Astrocyte of the cerebellum (primary cell): ENCODE measurements around the gene IKZF4.

Source experiments
- DNase-seq: peaks from one replicate; pipeline ENCODE4 v3.0.0-alpha.2; 2011; ENCODE audit warnings: low read depth
- H3K4me3 ChIP-seq: 2 replicates; pipeline ENCODE4 v1.5.1; 2011; ENCODE audit warnings: mild to moderate bottlenecking, low read depth, low read length, moderate library complexity
- CTCF ChIP-seq: IDR thresholded peaks from 2 replicates; pipeline ENCODE4 v1.5.1; 2012; ENCODE audit warnings: low read length, low read depth, moderate library complexity, mild to moderate bottlenecking; ENCODE audit errors: missing control alignments
- in situ Hi-C: cut with HindIII; loops from 2 replicates; pipeline ENCODE4 v1.10.0; 2017; ENCODE audit warnings: low sequenced_read_pairs

IKZF4 gene

GRCh38 chr12:56013482-56013881, 7.4 kb upstream of the IKZF4 start:
- DNase-seq = no peak
- H3K4me3 ChIP-seq = no peak overlapping the region
- TF ChIP-seq CTCF = no peak
- in situ Hi-C loops = no loop called here

- no peak overlapping the region for H3K4me3 ChIP-seq
- no peak for DNase-seq
- no peak for TF ChIP-seq CTCF
- in situ Hi-C loops = no loop called here
Observed at GRCh38 chr12:56014205-56014604, 6.6 kb upstream of the IKZF4 start.

GRCh38 chr12:56017181-56017580, 3.7 kb upstream of the IKZF4 start:
- in situ Hi-C loops = no loop called here
- no peak overlapping the region for H3K4me3 ChIP-seq
- DNase-seq = no peak
- no peak for TF ChIP-seq CTCF

GRCh38 chr12:56018356-56018755, 2.5 kb upstream of the IKZF4 start:
- no peak for DNase-seq
- in situ Hi-C loops = no loop called here
- TF ChIP-seq CTCF = no peak
- H3K4me3 ChIP-seq = no peak overlapping the region

GRCh38 chr12:56021889-56022497, 1.1 kb downstream of the IKZF4 start:
- H3K4me3 ChIP-seq = peak overlapping the region; percentile 28
- DNase-seq = no peak
- no peak for TF ChIP-seq CTCF
- in situ Hi-C loops = no loop called here

GRCh38 chr12:56028511-56029165, 7.8 kb downstream of the IKZF4 start:
- no peak overlapping the region for H3K4me3 ChIP-seq
- no peak for TF ChIP-seq CTCF
- DNase-seq = no peak
- in situ Hi-C loops = no loop called here
